ENCODE results near the gene LAMA2.

DNA sequence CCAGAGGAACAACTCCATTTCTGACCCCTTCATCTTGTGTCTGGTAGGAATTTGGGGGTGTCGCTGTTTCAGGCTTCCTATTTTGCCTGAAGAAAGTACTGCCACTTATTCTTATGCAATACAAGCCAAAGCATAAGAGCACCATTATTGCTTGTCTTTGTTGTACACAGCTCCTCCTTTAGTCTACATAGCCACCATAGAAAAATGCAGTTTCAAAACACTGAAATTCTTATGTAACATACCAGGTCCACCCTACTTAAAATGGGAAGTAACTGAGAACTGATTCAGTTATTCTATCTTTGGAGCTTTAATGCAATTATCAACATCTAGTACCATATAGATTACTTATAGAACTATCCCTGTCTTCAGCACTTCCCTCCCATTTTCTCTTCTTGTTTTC is 571.5 kb downstream of the LAMA2 start:
- TF ChIP-seq, protein P1, sequence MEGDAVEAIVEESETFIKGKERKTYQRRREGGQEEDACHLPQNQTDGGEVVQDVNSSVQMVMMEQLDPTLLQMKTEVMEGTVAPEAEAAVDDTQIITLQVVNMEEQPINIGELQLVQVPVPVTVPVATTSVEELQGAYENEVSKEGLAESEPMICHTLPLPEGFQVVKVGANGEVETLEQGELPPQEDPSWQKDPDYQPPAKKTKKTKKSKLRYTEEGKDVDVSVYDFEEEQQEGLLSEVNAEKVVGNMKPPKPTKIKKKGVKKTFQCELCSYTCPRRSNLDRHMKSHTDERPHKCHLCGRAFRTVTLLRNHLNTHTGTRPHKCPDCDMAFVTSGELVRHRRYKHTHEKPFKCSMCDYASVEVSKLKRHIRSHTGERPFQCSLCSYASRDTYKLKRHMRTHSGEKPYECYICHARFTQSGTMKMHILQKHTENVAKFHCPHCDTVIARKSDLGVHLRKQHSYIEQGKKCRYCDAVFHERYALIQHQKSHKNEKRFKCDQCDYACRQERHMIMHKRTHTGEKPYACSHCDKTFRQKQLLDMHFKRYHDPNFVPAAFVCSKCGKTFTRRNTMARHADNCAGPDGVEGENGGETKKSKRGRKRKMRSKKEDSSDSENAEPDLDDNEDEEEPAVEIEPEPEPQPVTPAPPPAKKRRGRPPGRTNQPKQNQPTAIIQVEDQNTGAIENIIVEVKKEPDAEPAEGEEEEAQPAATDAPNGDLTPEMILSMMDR (IDR thresholded peaks at IDR 0.05) = no peak
- TF ChIP-seq POLR2A (IDR thresholded peaks at IDR 0.05) = no peak

Data from testis (tissue), 2 donors.